Breast epithelium (tissue), 3 donors: Measurements from ENCODE around the gene CYREN.
"Not testable (repeated sequence)": the region's sequence is repeated elsewhere in the genome, so short reads cannot be mapped to it uniquely, and the experiment has no call there.

Experiments
- CTCF ChIP-seq, 3 donors: fragments of 450-650 bp; IDR thresholded peaks; one replicate each; pipeline ENCODE4 v1.5.1; 2016 to 2017; ENCODE audit warnings: antibody characterized with exemption in 3 of 3, mild to moderate bottlenecking in 3 of 3, moderate library complexity in 3 of 3
- POLR2A ChIP-seq: fragments of 450-650 bp; IDR thresholded peaks from one replicate; pipeline ENCODE4 v1.6.1; 2016; ENCODE audit warnings: antibody characterized with exemption, mild to moderate bottlenecking, moderate library complexity

- not testable (repeated sequence) for TF ChIP-seq POLR2A; CTCF (IDR thresholded peaks at IDR 0.05)
These were observed 3.4 kb upstream of the CYREN start for GRCh38 chr7:135173916-135174315.
